Gastroesophageal sphincter (tissue), 4 donors: Measurements from ENCODE around the gene ARHGAP26. TPM values are rescaled to one million over a fixed set of nuclear protein-coding genes. Genes with fewer than 3 reads are reported as not detected.

Source experiments
- ATAC-seq: fragments of 150-250 bp; one replicate; pipeline ENCODE4 v1.9.1; 2016; ENCODE audit warnings: mild to moderate bottlenecking, moderate library complexity
- H3K27ac ChIP-seq, 4 donors: fragments of 200-600 bp; sonication (generic) in 3 of 4; 1 replicate in 3 of 4; 2 replicates in 1 of 4; pipeline ENCODE4 v1.5.1; 2016 to 2019
- H3K27me3 ChIP-seq: fragments of 200-600 bp; sonication (generic); one replicate; pipeline ENCODE4 v1.5.1; 2019
- H3K36me3 ChIP-seq, 2 donors: fragments of 200-600 bp; sonication (generic); one replicate each; pipeline ENCODE4 v1.5.1; 2019; ENCODE audit warnings: control low read depth in 1 of 2
- H3K4me1 ChIP-seq, 3 donors: fragments of 200-600 bp; sonication (generic); 1 replicate in 2 of 3; 2 replicates in 1 of 3; pipeline ENCODE4 v1.5.1; 2016 to 2019; ENCODE audit warnings: control low read depth in 2 of 3
- H3K4me3 ChIP-seq, 2 donors: fragments of 200-600 bp; sonication (generic); one replicate each; pipeline ENCODE4 v1.5.1; 2019; ENCODE audit warnings: mild to moderate bottlenecking in 1 of 2, moderate library complexity in 1 of 2
- H3K9me3 ChIP-seq, 3 donors: fragments of 200-600 bp; sonication (generic); one replicate each; pipeline ENCODE4 v1.5.1; 2017 to 2019; ENCODE audit warnings: control low read depth in 2 of 3
- EP300 ChIP-seq: sonication (generic); formaldehyde crosslinking; IDR thresholded peaks from one replicate; pipeline ENCODE4 v1.6.1; 2017; ENCODE audit warnings: antibody characterized with exemption, mild to moderate bottlenecking
- POLR2A ChIP-seq, 2 donors: fragments of 450-650 bp; IDR thresholded peaks; one replicate each; pipeline ENCODE4 v1.6.1; 2017; ENCODE audit warnings: antibody characterized with exemption in 2 of 2, mild to moderate bottlenecking in 2 of 2, moderate library complexity in 1 of 2
- POLR2AphosphoS5 ChIP-seq: sonication (generic); formaldehyde crosslinking; IDR thresholded peaks from one replicate; pipeline ENCODE4 v1.6.1; 2017; ENCODE audit warnings: antibody characterized with exemption
- WGBS, 2 donors: methylation state at CpG; one replicate each; pipeline ENCODE4 v1.1.5; 2018; ENCODE audit warnings: low coverage in 1 of 2; 5-methylcytosine and 5-hydroxymethylcytosine counted together
- total RNA-seq, 4 donors: library from RNA; depleted of rRNA; stranded (reverse); fragments of >200 nt; gene quantifications; one replicate each; pipeline ENCODE4 v1.1.0, GENCODE V29; 2016
- TF ChIP-seq, protein P1 (sequence below), 4 experiments: fragments of 200-600 bp in 2 of 4; fragments of 450-650 bp in 2 of 4; sonication (generic) in 1 of 4; IDR thresholded peaks; one replicate each; pipeline ENCODE4 v1.5.1; 2017 to 2019; ENCODE audit warnings: antibody characterized with exemption in 4 of 4, mild to moderate bottlenecking in 2 of 4, moderate library complexity in 2 of 4

The ARHGAP26 gene
- total RNA-seq, 4 donors from 2014 or later = 15.2 to 41.7 (median 31.7) TPM

DNA sequence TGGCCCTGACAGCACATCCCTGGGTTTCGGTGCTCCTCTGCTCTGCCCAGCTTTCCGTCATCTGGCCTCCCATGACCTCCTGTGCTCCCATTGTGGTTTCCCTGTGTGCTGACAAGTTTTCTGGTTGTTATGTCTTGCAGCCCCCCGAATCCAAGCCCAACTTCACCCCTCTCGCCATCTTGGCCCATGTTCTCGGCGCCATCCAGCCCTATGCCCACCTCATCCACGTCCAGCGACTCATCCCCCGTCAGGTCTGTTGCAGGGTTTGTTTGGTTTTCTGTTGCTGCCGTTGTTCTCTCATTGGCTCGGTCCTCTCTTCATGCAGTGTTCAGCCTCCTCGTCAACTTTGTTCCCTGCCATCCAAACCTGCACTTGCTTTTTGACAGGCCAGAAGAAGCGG lies 436.9 kb downstream of the ARHGAP26 start:
- Histone ChIP-seq H3K27me3 (no peaks in the 10 kb centered on the region), H3K27ac (no peak overlapping the region), H3K9me3 (no peaks in the 10 kb centered on the region), H3K36me3 (no peaks in the 10 kb centered on the region), H3K4me1 (peaks cover 0 to 26% (median 0%) of the 10 kb centered on the region in 3 donors), H3K4me3 (no peak overlapping the region)
- 92 to 95% methylated on average over 7 to 8 of the region's 13 CpGs for WGBS, 2 donors
- TF ChIP-seq, protein P1, sequence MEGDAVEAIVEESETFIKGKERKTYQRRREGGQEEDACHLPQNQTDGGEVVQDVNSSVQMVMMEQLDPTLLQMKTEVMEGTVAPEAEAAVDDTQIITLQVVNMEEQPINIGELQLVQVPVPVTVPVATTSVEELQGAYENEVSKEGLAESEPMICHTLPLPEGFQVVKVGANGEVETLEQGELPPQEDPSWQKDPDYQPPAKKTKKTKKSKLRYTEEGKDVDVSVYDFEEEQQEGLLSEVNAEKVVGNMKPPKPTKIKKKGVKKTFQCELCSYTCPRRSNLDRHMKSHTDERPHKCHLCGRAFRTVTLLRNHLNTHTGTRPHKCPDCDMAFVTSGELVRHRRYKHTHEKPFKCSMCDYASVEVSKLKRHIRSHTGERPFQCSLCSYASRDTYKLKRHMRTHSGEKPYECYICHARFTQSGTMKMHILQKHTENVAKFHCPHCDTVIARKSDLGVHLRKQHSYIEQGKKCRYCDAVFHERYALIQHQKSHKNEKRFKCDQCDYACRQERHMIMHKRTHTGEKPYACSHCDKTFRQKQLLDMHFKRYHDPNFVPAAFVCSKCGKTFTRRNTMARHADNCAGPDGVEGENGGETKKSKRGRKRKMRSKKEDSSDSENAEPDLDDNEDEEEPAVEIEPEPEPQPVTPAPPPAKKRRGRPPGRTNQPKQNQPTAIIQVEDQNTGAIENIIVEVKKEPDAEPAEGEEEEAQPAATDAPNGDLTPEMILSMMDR (IDR thresholded peaks at IDR 0.05) = no peak
- TF ChIP-seq EP300 (no peak), POLR2AphosphoS5 (no peak), POLR2A (IDR thresholded peaks at IDR 0.05) (no peak)
- ATAC-seq = no peak

DNA sequence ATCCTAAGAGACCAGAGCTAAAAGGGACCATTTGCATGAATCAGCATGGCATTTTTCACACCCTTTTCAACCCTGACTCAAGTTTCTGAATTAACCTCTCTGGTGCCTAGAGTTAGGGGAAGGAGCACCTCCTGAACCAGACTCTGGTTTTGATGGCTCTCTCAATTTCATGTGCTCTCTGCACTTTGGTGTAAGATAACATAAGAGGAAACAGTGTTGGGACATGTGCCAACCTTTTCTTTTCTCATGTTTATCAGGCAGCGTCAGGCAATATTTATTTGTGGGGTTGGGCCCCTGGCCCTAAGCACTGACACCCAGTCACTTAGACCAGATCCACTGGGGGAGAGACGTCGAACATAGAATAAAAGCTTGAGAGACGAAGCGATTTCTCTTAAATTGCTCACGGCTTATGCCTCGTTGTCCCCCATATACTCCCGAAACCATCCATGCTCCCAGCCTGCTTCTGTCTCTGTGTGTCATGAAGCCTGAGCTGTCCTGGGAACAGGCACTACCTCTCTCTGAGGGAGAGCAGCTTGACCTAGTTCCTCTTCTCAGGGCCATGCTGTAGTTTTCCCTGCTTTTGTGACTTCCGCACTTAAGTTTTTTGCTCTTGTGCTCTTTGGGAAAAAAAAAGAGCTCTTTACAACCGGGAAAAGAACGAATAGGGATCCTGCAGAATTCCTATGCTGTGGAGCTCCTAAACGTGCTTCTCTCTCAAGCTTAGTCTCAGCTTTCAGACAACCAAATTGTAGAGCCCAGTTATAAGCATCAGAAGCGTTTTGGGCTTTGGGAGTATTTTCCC lies 437.6 kb downstream of the ARHGAP26 start:
- Histone ChIP-seq H3K4me3 (no peak overlapping the region), H3K4me1 (peaks cover 0 to 33% (median 0%) of the 10 kb centered on the region in 3 donors), H3K27me3 (no peaks in the 10 kb centered on the region), H3K36me3 (no peaks in the 10 kb centered on the region), H3K9me3 (no peaks in the 10 kb centered on the region), H3K27ac (peak overlapping the region in 2 of 4 donors; percentile 7 to 26)
- no peak for ATAC-seq
- WGBS, 2 donors = 66 to 83% methylated on average over 12 of the region's 13 CpGs
- TF ChIP-seq POLR2A (IDR thresholded peaks at IDR 0.05) (no peak), EP300 (no peak), POLR2AphosphoS5 (no peak)
- TF ChIP-seq, protein P1 (IDR thresholded peaks at IDR 0.05) = no peak

DNA sequence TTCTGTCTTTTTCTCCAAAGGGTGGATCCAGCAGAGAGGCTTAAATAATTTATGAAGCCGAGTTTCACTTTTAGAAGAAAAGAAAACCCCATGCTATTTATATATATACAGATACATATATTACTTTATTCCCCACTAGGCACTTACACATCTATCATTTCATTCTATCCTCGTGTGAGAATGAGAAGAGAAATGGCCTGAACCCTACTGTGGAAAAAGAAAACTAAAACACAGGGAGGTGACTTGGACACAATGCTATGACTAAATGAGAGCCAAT lies 438.1 kb downstream of the ARHGAP26 start:
- Histone ChIP-seq H3K27me3 (no peaks in the 10 kb centered on the region), H3K9me3 (no peaks in the 10 kb centered on the region), H3K27ac (peak overlapping the region in 2 of 4 donors; percentile 7 to 26), H3K4me1 (peaks cover 0 to 37% (median 3%) of the 10 kb centered on the region in 3 donors), H3K4me3 (no peak overlapping the region), H3K36me3 (no peaks in the 10 kb centered on the region)
- ATAC-seq = no peak
- 63 to 67% methylated on average over 2 of the region's 2 CpGs for WGBS, 2 donors
- TF ChIP-seq POLR2AphosphoS5 (no peak), POLR2A (IDR thresholded peaks at IDR 0.05) (no peak), EP300 (no peak)
- TF ChIP-seq, protein P1 (IDR thresholded peaks at IDR 0.05) = no peak

DNA sequence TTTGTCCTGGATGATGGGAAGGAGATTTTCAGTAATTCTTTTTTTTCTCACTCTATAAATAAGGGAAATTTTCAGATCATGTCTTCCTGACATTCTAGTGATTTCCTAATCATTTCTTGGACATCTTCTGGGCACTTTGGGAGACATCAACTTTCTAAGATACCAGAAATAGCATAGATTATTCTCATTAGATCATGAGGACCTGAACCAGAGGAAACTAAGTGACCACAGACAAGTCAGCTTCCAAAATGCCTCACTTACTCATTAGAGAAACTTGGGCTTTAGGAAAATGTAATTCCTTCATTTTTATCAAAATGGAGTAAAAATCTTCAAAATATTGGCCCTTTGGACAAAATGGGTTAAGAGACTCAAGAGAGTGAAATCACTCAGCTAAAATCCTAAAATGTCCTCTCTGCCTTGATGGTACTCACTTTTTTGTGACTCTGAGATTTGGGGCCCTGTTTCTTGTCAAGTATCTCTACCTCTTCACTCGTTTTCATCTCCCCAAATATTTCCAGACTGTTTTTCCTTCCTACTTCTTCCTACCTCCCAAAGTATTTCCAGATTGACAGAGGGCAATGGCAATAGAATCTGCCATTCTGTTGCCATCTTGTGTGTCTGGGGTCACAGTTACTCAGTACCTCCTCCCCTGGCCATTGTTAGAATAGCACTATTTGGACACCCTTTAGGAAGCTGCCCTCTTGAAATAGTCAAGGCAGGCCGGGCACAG lies 438.8 kb downstream of the ARHGAP26 start:
- ATAC-seq = no peak
- Histone ChIP-seq H3K4me1 (peaks cover 0 to 43% (median 5%) of the 10 kb centered on the region in 3 donors), H3K27me3 (no peaks in the 10 kb centered on the region), H3K9me3 (no peaks in the 10 kb centered on the region), H3K27ac (peak overlapping the region in 1 of 4 donors; percentile 7), H3K36me3 (no peaks in the 10 kb centered on the region), H3K4me3 (no peak overlapping the region)
- 86 to 90% methylated on average over 1 of the region's 2 CpGs for WGBS, 2 donors
- TF ChIP-seq EP300 (no peak), POLR2AphosphoS5 (no peak), POLR2A (IDR thresholded peaks at IDR 0.05) (no peak)
- TF ChIP-seq, protein P1 (IDR thresholded peaks at IDR 0.05) = no peak
